ENCODE data around the gene TAS1R2.

- TF ChIP-seq CTCF (IDR thresholded peaks at IDR 0.05), result no peak
- no peak for TF ChIP-seq POLR2AphosphoS5 (IDR thresholded peaks at IDR 0.05)
- no peak for TF ChIP-seq EP300 (IDR thresholded peaks at IDR 0.05)
Measured at GRCh38 chr1:18852501-18852900, 7.0 kb downstream of the TAS1R2 start.

Measured in gastroesophageal sphincter (tissue), 3 donors.